ENCODE results near the gene LMBR1L. TPM values are rescaled to one million over a fixed set of nuclear protein-coding genes. Genes with fewer than 3 reads are reported as not detected.
A peak's percentile ranks its signal among the peaks of the same experiment; 100 is the strongest.

Gene LMBR1L
- total RNA-seq, 1 donor from 2014 or later = 67.9 TPM

DNA sequence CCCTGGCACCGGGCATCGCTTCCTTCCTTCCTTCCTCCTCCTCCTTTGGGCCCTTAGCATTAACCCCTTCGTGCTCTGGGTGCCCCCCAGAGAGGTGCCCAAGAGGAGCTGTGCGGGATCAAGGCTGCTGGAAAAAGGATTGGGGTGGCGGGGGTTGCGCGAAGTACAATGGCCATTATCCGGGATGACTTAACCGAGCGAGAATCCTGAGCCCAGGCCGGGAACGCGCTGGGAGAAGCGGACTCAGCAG, 18.9 kb downstream of the LMBR1L start:
- Histone ChIP-seq H3K4me3 (ENCODE audit: low read depth, low read length) (peak overlapping the region; percentile 17), H3K36me3 (ENCODE audit: control insufficient read depth, insufficient read depth, low read length) (no peaks in the 10 kb centered on the region), H3K27me3 (ENCODE audit: control insufficient read depth, insufficient read depth, low read length) (peaks cover 47% of the 10 kb centered on the region)
- TF ChIP-seq, protein P1, sequence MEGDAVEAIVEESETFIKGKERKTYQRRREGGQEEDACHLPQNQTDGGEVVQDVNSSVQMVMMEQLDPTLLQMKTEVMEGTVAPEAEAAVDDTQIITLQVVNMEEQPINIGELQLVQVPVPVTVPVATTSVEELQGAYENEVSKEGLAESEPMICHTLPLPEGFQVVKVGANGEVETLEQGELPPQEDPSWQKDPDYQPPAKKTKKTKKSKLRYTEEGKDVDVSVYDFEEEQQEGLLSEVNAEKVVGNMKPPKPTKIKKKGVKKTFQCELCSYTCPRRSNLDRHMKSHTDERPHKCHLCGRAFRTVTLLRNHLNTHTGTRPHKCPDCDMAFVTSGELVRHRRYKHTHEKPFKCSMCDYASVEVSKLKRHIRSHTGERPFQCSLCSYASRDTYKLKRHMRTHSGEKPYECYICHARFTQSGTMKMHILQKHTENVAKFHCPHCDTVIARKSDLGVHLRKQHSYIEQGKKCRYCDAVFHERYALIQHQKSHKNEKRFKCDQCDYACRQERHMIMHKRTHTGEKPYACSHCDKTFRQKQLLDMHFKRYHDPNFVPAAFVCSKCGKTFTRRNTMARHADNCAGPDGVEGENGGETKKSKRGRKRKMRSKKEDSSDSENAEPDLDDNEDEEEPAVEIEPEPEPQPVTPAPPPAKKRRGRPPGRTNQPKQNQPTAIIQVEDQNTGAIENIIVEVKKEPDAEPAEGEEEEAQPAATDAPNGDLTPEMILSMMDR (IDR thresholded peaks at IDR 0.05; ENCODE audit: insufficient read depth, low read length, poor library complexity, severe bottlenecking) = no peak
- no peak for DNase-seq (ENCODE audit: low read depth)

GRCh38 chr12:49091056-49091835, 19.4 kb downstream of the LMBR1L start:
- no peak overlapping the region for H3K4me3 ChIP-seq (ENCODE audit: low read depth, low read length)
- no peak for DNase-seq (ENCODE audit: low read depth)
- TF ChIP-seq, protein P1 (IDR thresholded peaks at IDR 0.05; ENCODE audit: insufficient read depth, low read length, poor library complexity, severe bottlenecking) = no peak
- peaks cover 47% of the 10 kb centered on the region for H3K27me3 ChIP-seq (ENCODE audit: control insufficient read depth, insufficient read depth, low read length)
- no peaks in the 10 kb centered on the region for H3K36me3 ChIP-seq (ENCODE audit: control insufficient read depth, insufficient read depth, low read length)

- TF ChIP-seq, protein P1 (IDR thresholded peaks at IDR 0.05; ENCODE audit: insufficient read depth, low read length, poor library complexity, severe bottlenecking) = peak; percentile 51
- Histone ChIP-seq H3K36me3 (ENCODE audit: control insufficient read depth, insufficient read depth, low read length) (no peaks in the 10 kb centered on the region), H3K27me3 (ENCODE audit: control insufficient read depth, insufficient read depth, low read length) (peaks cover 47% of the 10 kb centered on the region), H3K4me3 (ENCODE audit: low read depth, low read length) (peak overlapping the region; percentile 21)
- DNase-seq (ENCODE audit: low read depth) = no peak
These were observed 20.6 kb downstream of the LMBR1L start for GRCh38 chr12:49089821-49090773.

DNA sequence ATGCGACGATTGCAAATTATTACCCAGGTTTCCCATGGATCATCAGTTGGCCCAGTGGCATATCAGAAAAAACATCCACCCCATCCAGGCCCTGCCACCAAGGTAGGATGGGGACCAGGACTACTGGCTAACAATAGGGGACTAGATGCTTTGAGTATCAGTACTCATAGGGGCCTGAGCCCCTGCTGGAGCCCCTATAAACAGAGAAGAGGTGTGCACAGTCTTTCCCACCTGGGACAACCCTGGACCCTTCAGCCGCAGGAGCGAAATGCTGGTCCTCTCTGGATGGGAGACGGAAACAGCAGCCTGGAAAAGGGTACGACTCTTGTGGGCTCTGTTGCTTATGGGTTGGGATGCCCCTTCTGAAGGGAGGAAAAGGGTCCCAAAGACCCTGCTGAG, 21.7 kb downstream of the LMBR1L start:
- H3K36me3 ChIP-seq (ENCODE audit: control insufficient read depth, insufficient read depth, low read length) = no peaks in the 10 kb centered on the region
- no peak for DNase-seq (ENCODE audit: low read depth)
- H3K4me3 ChIP-seq (ENCODE audit: low read depth, low read length) = no peak overlapping the region
- peaks cover 37% of the 10 kb centered on the region for H3K27me3 ChIP-seq (ENCODE audit: control insufficient read depth, insufficient read depth, low read length)
- TF ChIP-seq, protein P1 (IDR thresholded peaks at IDR 0.05; ENCODE audit: insufficient read depth, low read length, poor library complexity, severe bottlenecking) = no peak

DNA sequence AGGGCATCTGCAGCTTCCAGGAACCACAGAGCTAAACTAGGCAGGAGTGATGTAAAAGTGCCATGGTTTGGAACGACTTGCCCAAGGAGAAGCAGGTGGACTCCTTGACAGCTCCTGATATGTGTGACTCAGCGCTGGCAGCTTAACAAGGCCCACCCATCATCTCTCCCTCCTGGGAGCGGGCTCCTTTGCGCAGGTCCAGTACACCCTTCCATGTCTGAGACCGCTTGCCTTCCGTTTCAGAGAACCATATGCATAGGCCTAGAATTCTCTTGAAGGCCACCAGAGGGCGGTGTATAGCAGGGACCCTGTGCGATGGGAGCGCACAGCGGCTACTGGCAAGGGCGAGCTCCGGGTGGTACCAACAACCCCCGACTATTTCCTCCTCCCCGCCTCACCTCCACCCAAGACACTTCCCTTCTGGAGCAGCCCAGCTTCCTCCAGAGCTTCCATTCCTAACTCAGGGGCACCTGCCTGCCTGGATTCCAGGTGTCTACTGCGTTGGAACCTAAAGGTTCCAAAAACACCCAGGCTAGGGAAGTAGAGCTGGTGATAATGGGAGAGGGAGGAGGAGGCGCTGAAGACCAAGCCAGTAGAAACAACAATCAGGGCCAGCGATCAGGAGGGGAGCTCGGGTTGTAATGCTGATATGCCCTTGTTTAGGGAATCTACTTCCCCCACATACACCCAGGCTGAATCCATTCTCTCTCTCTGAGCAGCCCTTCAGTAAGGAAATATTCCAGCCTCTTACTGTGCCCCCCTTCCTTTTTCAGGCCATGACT, 22.3 kb downstream of the LMBR1L start:
- Histone ChIP-seq H3K4me3 (ENCODE audit: low read depth, low read length) (no peak overlapping the region), H3K27me3 (ENCODE audit: control insufficient read depth, insufficient read depth, low read length) (peaks cover 31% of the 10 kb centered on the region), H3K36me3 (ENCODE audit: control insufficient read depth, insufficient read depth, low read length) (no peaks in the 10 kb centered on the region)
- DNase-seq (ENCODE audit: low read depth) = peak; percentile 93
- TF ChIP-seq, protein P1 (IDR thresholded peaks at IDR 0.05; ENCODE audit: insufficient read depth, low read length, poor library complexity, severe bottlenecking) = peak; percentile 92

Measured in kidney epithelial cell (primary cell).